GM18517 (cell line): ENCODE results near the gene ENTHD1.

Experiments
- ATAC-seq: cut with Tn5 transposase; IDR thresholded peaks from one replicate; pipeline ENCODE4 v1.9.1; 2021; ENCODE audit warnings: mild to moderate bottlenecking, moderate library complexity; ENCODE audit not compliant: unreplicated experiment

Gene ENTHD1

GRCh38 chr22:39893526-39893925 lies at the start of gene ENTHD1:
TSS of gene ENTHD1 (minus strand) at chr22:39893760. CDS start at chr22:39887748, 6,012 bp downstream.
- ATAC-seq = no peak

- no peak for ATAC-seq
These were observed 49.8 kb upstream of the ENTHD1 start for GRCh38 chr22:39943337-39943736.

- ATAC-seq = no peak
These were observed 49.1 kb upstream of the ENTHD1 start for GRCh38 chr22:39942439-39943230.

- no peak for ATAC-seq
These were observed 48.0 kb upstream of the ENTHD1 start for GRCh38 chr22:39941601-39942000.

- ATAC-seq = no peak
These were observed 47.3 kb upstream of the ENTHD1 start for GRCh38 chr22:39940757-39941305.

- ATAC-seq = no peak
These were observed 46.3 kb upstream of the ENTHD1 start for GRCh38 chr22:39939830-39940229.

GRCh38 chr22:39938509-39939111 lies 45.0 kb upstream of the ENTHD1 start:
- ATAC-seq = no peak

GRCh38 chr22:39937906-39938305 lies 44.3 kb upstream of the ENTHD1 start:
- no peak for ATAC-seq

- no peak for ATAC-seq
These were observed 43.1 kb upstream of the ENTHD1 start for GRCh38 chr22:39936523-39937145.

GRCh38 chr22:39935612-39936011 lies 42.1 kb upstream of the ENTHD1 start:
- ATAC-seq = no peak

GRCh38 chr22:39935116-39935515 lies 41.6 kb upstream of the ENTHD1 start:
- no peak for ATAC-seq

- no peak for ATAC-seq
These were observed 40.2 kb upstream of the ENTHD1 start for GRCh38 chr22:39933741-39934140.

GRCh38 chr22:39932918-39933649 lies 39.5 kb upstream of the ENTHD1 start:
- no peak for ATAC-seq

- ATAC-seq = no peak
These were observed 38.6 kb upstream of the ENTHD1 start for GRCh38 chr22:39932166-39932565.

GRCh38 chr22:39931251-39931650 lies 37.7 kb upstream of the ENTHD1 start:
- ATAC-seq = no peak

GRCh38 chr22:39928536-39929520 lies 35.3 kb upstream of the ENTHD1 start:
- ATAC-seq = no peak

GRCh38 chr22:39927544-39927943 lies 34.0 kb upstream of the ENTHD1 start:
- ATAC-seq = no peak

GRCh38 chr22:39926753-39927152 lies 33.2 kb upstream of the ENTHD1 start:
- ATAC-seq = no peak

GRCh38 chr22:39925909-39926679 lies 32.5 kb upstream of the ENTHD1 start:
- no peak for ATAC-seq
